SK-N-SH treated with all-trans-retinoic acid at 6 μM for 48 hours (cell line): ENCODE data around the gene SH3TC2.

Experiments
- ATAC-seq: fragments of 200-7000 bp; cut with Tn5 transposase; 3 replicates; pipeline ENCODE4 v1.9.1; 2020; ENCODE audit warnings: mild to moderate bottlenecking, moderate library complexity
- ARNTL ChIP-seq: fragments of 450-650 bp; formaldehyde crosslinking; IDR thresholded peaks from 2 replicates; pipeline ENCODE4 v1.5.0; 2020; ENCODE audit warnings: low read depth, mild to moderate bottlenecking, moderate library complexity, borderline replicate concordance
- BACH2 ChIP-seq: fragments of 250-450 bp; sonication (Bioruptor Pico); IDR thresholded peaks from 2 replicates; pipeline ENCODE4 v1.9.0; 2021; ENCODE audit warnings: mild to moderate bottlenecking, borderline replicate concordance
- CSDC2 ChIP-seq: fragments of 250-450 bp; sonication (Bioruptor Pico); IDR thresholded peaks from 2 replicates; pipeline ENCODE4 v1.5.0; 2020; ENCODE audit warnings: mild to moderate bottlenecking, moderate library complexity
- GLIS3 ChIP-seq: fragments of 250-450 bp; sonication (Bioruptor Pico); IDR thresholded peaks from 2 replicates; pipeline ENCODE4 v1.5.0; 2020; ENCODE audit warnings: mild to moderate bottlenecking, moderate library complexity
- OSR1 ChIP-seq: fragments of 250-450 bp; sonication (Bioruptor Pico); IDR thresholded peaks from 2 replicates; pipeline ENCODE4 v1.8.0; 2022; ENCODE audit warnings: moderate library complexity, mild to moderate bottlenecking, inconsistent platforms
- PPARA ChIP-seq: fragments of 250-450 bp; sonication (Bioruptor Pico); IDR thresholded peaks from 2 replicates; pipeline ENCODE4 v1.5.0; 2020; ENCODE audit warnings: mild to moderate bottlenecking, borderline replicate concordance
- RARB ChIP-seq: fragments of 250-450 bp; sonication (Bioruptor Pico); IDR thresholded peaks from 2 replicates; pipeline ENCODE4 v1.8.0; 2021; ENCODE audit warnings: mild to moderate bottlenecking, moderate library complexity
- SNAI2 ChIP-seq: fragments of 250-450 bp; sonication (Bioruptor Pico); IDR thresholded peaks from 2 replicates; pipeline ENCODE4 v1.5.0; 2020; ENCODE audit warnings: mild to moderate bottlenecking, moderate library complexity
- TCF4 ChIP-seq: fragments of 250-450 bp; sonication (Bioruptor Pico); IDR thresholded peaks from 2 replicates; pipeline ENCODE4 v1.8.0; 2021; ENCODE audit warnings: mild to moderate bottlenecking, moderate library complexity, borderline replicate concordance
- TOX ChIP-seq: fragments of 250-450 bp; sonication (Bioruptor Pico); IDR thresholded peaks from 2 replicates; pipeline ENCODE4 v1.8.0; 2021; ENCODE audit warnings: mild to moderate bottlenecking, moderate library complexity, borderline replicate concordance
- ZC3H10 ChIP-seq: fragments of 250-450 bp; sonication (Bioruptor Pico); IDR thresholded peaks from 2 replicates; pipeline ENCODE4 v1.5.1; 2021; ENCODE audit warnings: mild to moderate bottlenecking, moderate library complexity
- ZFP3 ChIP-seq: fragments of 250-450 bp; sonication (Bioruptor Pico); IDR thresholded peaks from 2 replicates; pipeline ENCODE4 v1.5.0; 2020; ENCODE audit warnings: mild to moderate bottlenecking, moderate library complexity
- ZFP30 ChIP-seq: fragments of 450-650 bp; formaldehyde crosslinking; IDR thresholded peaks from 2 replicates; pipeline ENCODE4 v1.5.0; 2022; ENCODE audit warnings: mild to moderate bottlenecking, moderate library complexity
- ZNF70 ChIP-seq: fragments of 450-650 bp; formaldehyde crosslinking; IDR thresholded peaks from 2 replicates; pipeline ENCODE4 v1.5.0; 2020; ENCODE audit warnings: mild to moderate bottlenecking, moderate library complexity
- ZNF8 ChIP-seq: fragments of 450-650 bp; formaldehyde crosslinking; IDR thresholded peaks from 2 replicates; pipeline ENCODE4 v1.5.0; 2020; ENCODE audit warnings: mild to moderate bottlenecking, moderate library complexity
- TF ChIP-seq, protein P1 (sequence below): fragments of 250-450 bp; sonication (Bioruptor Pico); IDR thresholded peaks from 2 replicates; pipeline ENCODE4 v1.5.0; 2020; ENCODE audit warnings: mild to moderate bottlenecking, moderate library complexity
- TF ChIP-seq, protein P2 (sequence below): fragments of 250-450 bp; sonication (Bioruptor Pico); IDR thresholded peaks from 2 replicates; pipeline ENCODE4 v1.8.0; 2020; ENCODE audit warnings: mild to moderate bottlenecking, moderate library complexity, borderline replicate concordance
- TF ChIP-seq, protein P3 (sequence below): fragments of 250-450 bp; sonication (Bioruptor Pico); IDR thresholded peaks from 2 replicates; pipeline ENCODE4 v1.5.1; 2020; ENCODE audit warnings: low read depth, mild to moderate bottlenecking, moderate library complexity
- TF ChIP-seq, protein P4 (sequence below): fragments of 250-450 bp; sonication (Bioruptor Pico); IDR thresholded peaks from 2 replicates; pipeline ENCODE4 v1.5.1; 2021; ENCODE audit warnings: mild to moderate bottlenecking, moderate library complexity

The SH3TC2 gene

DNA sequence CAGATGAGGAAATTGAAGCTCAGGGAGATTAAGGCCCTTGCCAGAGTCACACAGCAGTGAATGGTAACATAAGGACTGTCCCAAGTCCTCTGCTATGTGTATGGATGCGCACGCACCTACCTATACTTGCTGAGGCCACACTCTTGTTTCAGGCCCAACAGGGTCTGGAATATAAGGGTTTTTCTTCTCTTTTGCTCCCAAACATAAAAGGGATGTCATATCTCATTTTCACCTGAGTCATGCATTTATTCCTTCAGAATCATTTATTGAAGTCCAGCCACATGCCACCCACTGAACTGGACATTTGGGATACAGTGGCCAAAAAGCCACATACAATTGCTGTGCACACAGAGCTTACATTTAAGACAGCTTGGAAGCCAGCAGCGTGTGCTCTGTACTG, 92.0 kb downstream of the SH3TC2 start (continued):
- TF ChIP-seq, protein P1, sequence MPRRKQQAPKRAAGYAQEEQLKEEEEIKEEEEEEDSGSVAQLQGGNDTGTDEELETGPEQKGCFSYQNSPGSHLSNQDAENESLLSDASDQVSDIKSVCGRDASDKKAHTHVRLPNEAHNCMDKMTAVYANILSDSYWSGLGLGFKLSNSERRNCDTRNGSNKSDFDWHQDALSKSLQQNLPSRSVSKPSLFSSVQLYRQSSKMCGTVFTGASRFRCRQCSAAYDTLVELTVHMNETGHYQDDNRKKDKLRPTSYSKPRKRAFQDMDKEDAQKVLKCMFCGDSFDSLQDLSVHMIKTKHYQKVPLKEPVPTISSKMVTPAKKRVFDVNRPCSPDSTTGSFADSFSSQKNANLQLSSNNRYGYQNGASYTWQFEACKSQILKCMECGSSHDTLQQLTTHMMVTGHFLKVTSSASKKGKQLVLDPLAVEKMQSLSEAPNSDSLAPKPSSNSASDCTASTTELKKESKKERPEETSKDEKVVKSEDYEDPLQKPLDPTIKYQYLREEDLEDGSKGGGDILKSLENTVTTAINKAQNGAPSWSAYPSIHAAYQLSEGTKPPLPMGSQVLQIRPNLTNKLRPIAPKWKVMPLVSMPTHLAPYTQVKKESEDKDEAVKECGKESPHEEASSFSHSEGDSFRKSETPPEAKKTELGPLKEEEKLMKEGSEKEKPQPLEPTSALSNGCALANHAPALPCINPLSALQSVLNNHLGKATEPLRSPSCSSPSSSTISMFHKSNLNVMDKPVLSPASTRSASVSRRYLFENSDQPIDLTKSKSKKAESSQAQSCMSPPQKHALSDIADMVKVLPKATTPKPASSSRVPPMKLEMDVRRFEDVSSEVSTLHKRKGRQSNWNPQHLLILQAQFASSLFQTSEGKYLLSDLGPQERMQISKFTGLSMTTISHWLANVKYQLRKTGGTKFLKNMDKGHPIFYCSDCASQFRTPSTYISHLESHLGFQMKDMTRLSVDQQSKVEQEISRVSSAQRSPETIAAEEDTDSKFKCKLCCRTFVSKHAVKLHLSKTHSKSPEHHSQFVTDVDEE (CRISPR knock-in tag) = no peak
- TF ChIP-seq, all 23 proteins: peak for 0

DNA sequence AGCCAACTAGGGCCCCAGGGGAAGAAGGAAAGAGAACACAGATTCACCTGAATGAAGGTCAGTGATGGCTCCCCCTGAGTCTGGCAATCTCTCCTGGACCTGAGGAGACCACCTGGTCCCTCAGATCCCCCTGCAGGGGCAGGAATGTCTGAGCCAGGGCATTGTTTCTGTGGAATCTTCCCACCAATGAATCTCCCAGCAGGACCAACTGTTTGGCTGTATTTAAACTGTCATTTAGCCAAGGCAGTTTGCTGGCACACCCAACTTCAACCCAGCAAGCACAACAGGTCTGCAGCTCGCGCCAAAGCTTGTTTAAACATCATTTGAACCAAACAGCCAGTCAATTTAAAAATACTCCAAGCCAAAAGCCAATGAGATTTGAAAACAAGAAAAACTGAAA, 92.6 kb downstream of the SH3TC2 start:
- no peak for ATAC-seq

DNA sequence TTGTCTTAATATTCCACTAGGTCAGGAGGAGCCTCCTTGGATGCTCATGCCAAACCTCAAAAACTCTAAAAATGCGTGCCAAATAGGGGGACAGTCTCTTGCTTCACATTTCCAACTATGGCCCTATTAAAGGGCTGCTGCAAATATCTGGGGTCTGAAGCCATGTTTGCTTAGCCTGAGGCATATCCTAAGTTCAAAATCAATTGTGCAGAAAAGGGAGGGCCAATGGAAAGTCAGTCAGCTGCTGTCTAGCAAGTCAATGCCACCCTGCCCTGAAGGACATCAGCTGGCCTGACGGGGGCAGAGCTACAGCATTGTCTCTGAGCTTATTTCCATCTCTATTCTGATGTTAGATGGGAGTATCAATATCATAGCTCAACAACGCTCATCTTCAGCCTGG, 93.6 kb downstream of the SH3TC2 start:
- no peak for ATAC-seq
- no peak for TF ChIP-seq PPARA (CRISPR knock-in tag)
- TF ChIP-seq OSR1 (CRISPR knock-in tag) = no peak
- no peak for TF ChIP-seq ZFP30 (CRISPR knock-in tag)
- TF ChIP-seq ZC3H10 (CRISPR knock-in tag) = no peak
- TF ChIP-seq, all 23 proteins: peak for 0

More for the DNA sequence above, 92.6 kb downstream of the SH3TC2 start:
- TF ChIP-seq, protein P2, sequence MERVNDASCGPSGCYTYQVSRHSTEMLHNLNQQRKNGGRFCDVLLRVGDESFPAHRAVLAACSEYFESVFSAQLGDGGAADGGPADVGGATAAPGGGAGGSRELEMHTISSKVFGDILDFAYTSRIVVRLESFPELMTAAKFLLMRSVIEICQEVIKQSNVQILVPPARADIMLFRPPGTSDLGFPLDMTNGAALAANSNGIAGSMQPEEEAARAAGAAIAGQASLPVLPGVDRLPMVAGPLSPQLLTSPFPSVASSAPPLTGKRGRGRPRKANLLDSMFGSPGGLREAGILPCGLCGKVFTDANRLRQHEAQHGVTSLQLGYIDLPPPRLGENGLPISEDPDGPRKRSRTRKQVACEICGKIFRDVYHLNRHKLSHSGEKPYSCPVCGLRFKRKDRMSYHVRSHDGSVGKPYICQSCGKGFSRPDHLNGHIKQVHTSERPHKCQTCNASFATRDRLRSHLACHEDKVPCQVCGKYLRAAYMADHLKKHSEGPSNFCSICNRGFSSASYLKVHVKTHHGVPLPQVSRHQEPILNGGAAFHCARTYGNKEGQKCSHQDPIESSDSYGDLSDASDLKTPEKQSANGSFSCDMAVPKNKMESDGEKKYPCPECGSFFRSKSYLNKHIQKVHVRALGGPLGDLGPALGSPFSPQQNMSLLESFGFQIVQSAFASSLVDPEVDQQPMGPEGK = no peak
- TF ChIP-seq, protein P3, sequence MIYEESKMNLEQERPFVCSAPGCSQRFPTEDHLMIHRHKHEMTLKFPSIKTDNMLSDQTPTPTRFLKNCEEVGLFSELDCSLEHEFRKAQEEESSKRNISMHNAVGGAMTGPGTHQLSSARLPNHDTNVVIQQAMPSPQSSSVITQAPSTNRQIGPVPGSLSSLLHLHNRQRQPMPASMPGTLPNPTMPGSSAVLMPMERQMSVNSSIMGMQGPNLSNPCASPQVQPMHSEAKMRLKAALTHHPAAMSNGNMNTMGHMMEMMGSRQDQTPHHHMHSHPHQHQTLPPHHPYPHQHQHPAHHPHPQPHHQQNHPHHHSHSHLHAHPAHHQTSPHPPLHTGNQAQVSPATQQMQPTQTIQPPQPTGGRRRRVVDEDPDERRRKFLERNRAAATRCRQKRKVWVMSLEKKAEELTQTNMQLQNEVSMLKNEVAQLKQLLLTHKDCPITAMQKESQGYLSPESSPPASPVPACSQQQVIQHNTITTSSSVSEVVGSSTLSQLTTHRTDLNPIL (CRISPR knock-in tag) = no peak

DNA sequence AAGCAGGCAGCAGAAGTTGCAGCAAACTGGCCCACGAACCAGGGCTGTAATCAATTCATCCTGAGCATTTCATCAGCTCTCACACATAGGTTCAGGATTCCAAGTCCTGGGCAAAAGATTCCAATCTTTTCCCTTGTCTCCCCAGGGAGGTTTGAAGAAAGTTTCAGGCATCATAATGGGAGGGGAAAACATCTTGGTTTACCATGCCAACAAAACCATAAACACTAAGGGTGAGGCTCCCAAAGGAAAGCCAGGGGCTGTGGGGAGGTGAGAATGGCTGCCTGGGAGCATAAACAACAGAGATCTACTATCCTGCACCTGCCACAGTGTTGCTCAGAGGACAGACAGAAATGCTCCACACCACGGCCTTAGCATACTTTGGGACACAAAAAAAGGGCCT, 94.6 kb downstream of the SH3TC2 start:
- no peak for TF ChIP-seq OSR1 (CRISPR knock-in tag)
- TF ChIP-seq TCF4 (CRISPR knock-in tag) = no peak
- no peak for TF ChIP-seq ZNF8
- TF ChIP-seq ZNF70 (CRISPR knock-in tag) = no peak
- no peak for TF ChIP-seq GLIS3 (CRISPR knock-in tag)
- TF ChIP-seq, protein P4, sequence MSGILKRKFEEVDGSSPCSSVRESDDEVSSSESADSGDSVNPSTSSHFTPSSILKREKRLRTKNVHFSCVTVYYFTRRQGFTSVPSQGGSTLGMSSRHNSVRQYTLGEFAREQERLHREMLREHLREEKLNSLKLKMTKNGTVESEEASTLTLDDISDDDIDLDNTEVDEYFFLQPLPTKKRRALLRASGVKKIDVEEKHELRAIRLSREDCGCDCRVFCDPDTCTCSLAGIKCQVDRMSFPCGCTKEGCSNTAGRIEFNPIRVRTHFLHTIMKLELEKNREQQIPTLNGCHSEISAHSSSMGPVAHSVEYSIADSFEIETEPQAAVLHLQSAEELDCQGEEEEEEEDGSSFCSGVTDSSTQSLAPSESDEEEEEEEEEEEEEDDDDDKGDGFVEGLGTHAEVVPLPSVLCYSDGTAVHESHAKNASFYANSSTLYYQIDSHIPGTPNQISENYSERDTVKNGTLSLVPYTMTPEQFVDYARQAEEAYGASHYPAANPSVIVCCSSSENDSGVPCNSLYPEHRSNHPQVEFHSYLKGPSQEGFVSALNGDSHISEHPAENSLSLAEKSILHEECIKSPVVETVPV (CRISPR knock-in tag) = no peak
- no peak for ATAC-seq

DNA sequence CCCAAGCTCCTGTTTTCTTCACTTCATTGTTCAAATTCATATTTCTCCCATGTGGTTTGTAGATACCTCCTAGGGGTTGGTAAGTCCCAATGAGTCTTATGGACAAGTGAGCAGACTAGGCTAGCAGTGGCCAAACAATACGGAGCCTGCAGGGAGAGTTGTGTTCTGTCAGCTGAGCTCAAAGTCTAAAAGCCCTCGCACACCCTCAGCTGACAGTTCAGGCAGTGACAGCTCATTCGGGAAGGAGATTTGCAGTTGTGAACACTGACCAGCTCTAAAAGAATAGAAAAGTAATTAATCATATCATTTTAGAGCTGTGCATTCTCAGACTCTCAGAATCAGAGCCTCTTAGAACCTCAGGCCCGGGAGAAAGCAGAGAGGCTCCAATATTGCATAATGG, 95.1 kb downstream of the SH3TC2 start:
- no peak for ATAC-seq
- TF ChIP-seq GLIS3 (CRISPR knock-in tag) (no peak), SNAI2 (CRISPR knock-in tag) (no peak), ARNTL (no peak), PPARA (CRISPR knock-in tag) (no peak), ZFP3 (CRISPR knock-in tag) (no peak), BACH2 (CRISPR knock-in tag) (no peak), TOX (CRISPR knock-in tag) (no peak), RARB (no peak), ZC3H10 (CRISPR knock-in tag) (no peak), OSR1 (CRISPR knock-in tag) (no peak), CSDC2 (no peak)
- TF ChIP-seq, protein P1 (CRISPR knock-in tag) = no peak
- TF ChIP-seq, protein P4 (CRISPR knock-in tag) = no peak
- TF ChIP-seq, protein P3 (CRISPR knock-in tag) = no peak
- TF ChIP-seq, protein P2 = no peak
